Glutamatergic neuron (in vitro differentiated cells): ENCODE results near the gene EFCAB6. TPM values are rescaled to one million over a fixed set of nuclear protein-coding genes. Genes with fewer than 3 reads are reported as not detected.

Source experiments
- DNase-seq: peaks from one replicate; pipeline ENCODE4 v3.0.0; 2022
- H3K27ac Mint-ChIP-seq: one replicate; pipeline ENCODE4 v1.8.0; 2020; ENCODE audit warnings: mild to moderate bottlenecking, mixed read lengths, inconsistent platforms; ENCODE audit not compliant: unreplicated experiment
- H3K27me3 Mint-ChIP-seq: one replicate; pipeline ENCODE4 v1.8.0; 2020; ENCODE audit warnings: mild to moderate bottlenecking, moderate library complexity, mixed read lengths, inconsistent platforms; ENCODE audit not compliant: unreplicated experiment
- H3K36me3 Mint-ChIP-seq: one replicate; pipeline ENCODE4 v1.8.0; 2020; ENCODE audit warnings: mild to moderate bottlenecking, mixed read lengths, inconsistent platforms; ENCODE audit not compliant: unreplicated experiment
- H3K4me1 Mint-ChIP-seq: one replicate; pipeline ENCODE4 v1.8.0; 2020; ENCODE audit warnings: mild to moderate bottlenecking, low read depth, mixed read lengths, inconsistent platforms; ENCODE audit not compliant: unreplicated experiment
- H3K4me3 Mint-ChIP-seq: one replicate; pipeline ENCODE4 v1.8.0; 2020; ENCODE audit warnings: mild to moderate bottlenecking, mixed read lengths, inconsistent platforms; ENCODE audit not compliant: unreplicated experiment
- H3K9me3 Mint-ChIP-seq: one replicate; pipeline ENCODE4 v1.8.0; 2020; ENCODE audit warnings: mild to moderate bottlenecking, moderate library complexity, mixed read lengths, inconsistent platforms; ENCODE audit not compliant: unreplicated experiment
- CTCF ChIP-seq: fragments of 200-600 bp; sonication (generic); IDR thresholded peaks from one replicate; pipeline ENCODE4 v1.5.0; 2021; ENCODE audit not compliant: partially characterized antibody, unreplicated experiment
- total RNA-seq: library from RNA; stranded (reverse); fragmentation: NEBNext Ultra II Directional; extraction: Animal tissue kit (Norgen Biotek cat#: 25700); gene quantifications from one replicate; pipeline ENCODE4 v1.2.1, GENCODE V29; 2021; ENCODE audit not compliant: unreplicated experiment

The EFCAB6 gene
- total RNA-seq, 1 donor from 2014 or later, result 0.96 TPM

GRCh38 chr22:43488031-43488866 lies 323.9 kb downstream of the EFCAB6 start:
- Mint-ChIP-seq H3K27ac (no peak overlapping the region), H3K27me3 (peaks cover 8% of the 10 kb centered on the region), H3K36me3 (no peaks in the 10 kb centered on the region), H3K9me3 (no peaks in the 10 kb centered on the region), H3K4me3 (no peak overlapping the region), H3K4me1 (no peaks in the 10 kb centered on the region)
- no peak for DNase-seq
- no peak for TF ChIP-seq CTCF

DNA sequence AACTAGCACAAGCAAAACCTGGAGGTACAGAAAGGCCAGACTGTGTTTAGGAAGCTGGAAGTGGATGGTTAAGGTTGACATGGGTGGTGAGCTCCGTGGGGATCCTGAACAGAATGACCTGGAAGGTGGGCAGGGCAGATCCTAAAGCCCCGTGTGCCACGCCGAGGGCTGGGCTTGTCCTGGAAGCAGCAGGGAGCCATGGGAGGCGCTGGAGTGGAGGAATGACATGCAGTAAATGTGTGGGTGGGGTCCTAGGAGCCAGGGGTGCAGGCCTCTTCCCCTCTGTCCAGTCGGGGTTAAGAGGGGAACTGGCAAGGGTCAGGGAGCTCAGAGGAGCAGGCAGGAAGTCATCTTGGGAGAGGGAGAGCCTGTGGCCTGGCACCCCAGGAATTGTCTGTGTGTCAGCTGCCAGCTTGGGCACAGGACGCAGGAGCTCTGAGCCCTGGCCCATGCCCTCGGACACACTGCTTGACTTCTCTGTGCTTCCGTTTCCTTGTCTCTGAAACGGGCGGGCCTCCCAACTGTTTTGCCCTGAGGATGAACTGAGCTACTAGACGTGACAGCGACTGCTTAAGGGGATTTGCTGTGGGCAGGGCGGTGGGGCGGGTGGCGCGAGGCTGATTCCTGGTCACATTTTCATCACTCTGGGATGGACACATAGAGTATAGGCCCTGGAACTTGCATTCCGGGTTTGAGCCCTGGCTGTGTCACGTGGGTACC lies 324.6 kb downstream of the EFCAB6 start:
- Mint-ChIP-seq H3K36me3 (no peaks in the 10 kb centered on the region), H3K4me1 (no peaks in the 10 kb centered on the region), H3K9me3 (no peaks in the 10 kb centered on the region), H3K4me3 (no peak overlapping the region), H3K27me3 (peaks cover 8% of the 10 kb centered on the region), H3K27ac (no peak overlapping the region)
- TF ChIP-seq CTCF, result no peak
- no peak for DNase-seq

DNA sequence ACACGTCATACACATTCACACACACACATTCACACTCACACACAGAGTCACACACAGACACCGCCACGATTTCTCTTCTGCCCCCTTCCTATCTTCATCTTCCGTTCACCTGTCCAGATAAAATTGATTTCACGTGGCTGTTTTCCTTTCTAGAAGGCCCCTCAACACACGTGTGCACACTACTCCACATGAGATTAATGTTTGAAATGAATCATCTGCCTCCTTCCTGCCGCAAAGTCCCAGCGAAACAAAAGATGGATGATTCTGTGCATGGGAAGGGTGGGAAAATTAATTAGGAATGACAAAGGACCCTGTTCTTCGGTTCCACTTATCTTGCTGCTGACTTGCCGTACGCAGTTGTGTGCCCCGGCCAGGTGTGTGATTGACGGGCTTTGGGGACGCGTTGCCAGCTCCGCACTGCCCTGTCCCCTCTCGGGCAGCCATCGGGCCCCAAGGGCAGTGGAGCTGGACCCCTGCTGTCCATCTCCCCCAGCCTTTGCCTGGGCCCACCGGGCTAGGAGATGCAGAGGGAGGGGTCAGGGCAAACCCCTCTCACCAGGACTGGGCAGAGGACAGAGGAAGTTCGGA lies 326.5 kb downstream of the EFCAB6 start:
- H3K4me1 Mint-ChIP-seq, result no peaks in the 10 kb centered on the region
- H3K27me3 Mint-ChIP-seq, result peaks cover 8% of the 10 kb centered on the region
- TF ChIP-seq CTCF, result no peak
- H3K27ac Mint-ChIP-seq, result no peak overlapping the region
- H3K36me3 Mint-ChIP-seq, result no peaks in the 10 kb centered on the region
- no peaks in the 10 kb centered on the region for H3K9me3 Mint-ChIP-seq
- no peak for DNase-seq
- H3K4me3 Mint-ChIP-seq, result no peak overlapping the region

DNA sequence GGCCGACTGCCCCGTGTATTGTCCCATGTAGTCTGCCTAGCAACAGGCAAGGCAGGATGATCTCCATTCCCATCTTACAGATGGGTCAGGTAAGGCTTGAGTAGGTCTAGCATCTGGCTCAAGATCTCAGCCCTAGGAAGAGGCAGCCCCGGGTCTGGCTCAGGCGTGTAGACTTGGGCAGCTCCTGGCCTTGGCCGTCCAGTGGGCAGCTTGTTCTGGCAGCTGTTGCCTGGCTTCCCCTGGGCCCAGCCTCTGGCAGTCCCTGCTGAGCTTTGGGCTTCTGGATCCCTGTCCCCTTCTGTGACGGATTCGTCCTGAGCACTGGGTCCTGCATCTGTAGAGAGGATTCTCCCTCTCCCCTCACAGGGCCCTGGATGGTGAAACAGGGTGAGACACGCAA lies 327.9 kb downstream of the EFCAB6 start:
- no peak for DNase-seq
- Mint-ChIP-seq H3K36me3 (no peaks in the 10 kb centered on the region), H3K27me3 (peaks cover 8% of the 10 kb centered on the region), H3K27ac (no peak overlapping the region), H3K4me1 (peaks cover under 1% of the 10 kb centered on the region), H3K4me3 (no peak overlapping the region), H3K9me3 (peaks cover under 1% of the 10 kb centered on the region)
- TF ChIP-seq CTCF, result no peak
